Brain microvascular endothelial cell (primary cell): Measurements from ENCODE around the gene USP9X.
A peak's percentile ranks its signal among the peaks of the same experiment; 100 is the strongest.
"Not testable (repeated sequence)": the region's sequence is repeated elsewhere in the genome, so short reads cannot be mapped to it uniquely, and the experiment has no call there.

Experiments
- DNase-seq: peaks from one replicate; pipeline ENCODE4 v3.0.0-alpha.2; 2020
- H3K27ac ChIP-seq: fragments of 250-450 bp; sonication (Bioruptor Pico); 2 replicates; pipeline ENCODE4 v1.5.1; 2020; ENCODE audit warnings: mild to moderate bottlenecking, moderate library complexity
- H3K27me3 ChIP-seq: fragments of 250-450 bp; sonication (Bioruptor Pico); replicated peaks from 2 replicates; pipeline ENCODE4 v1.5.1; 2020; ENCODE audit warnings: mild to moderate bottlenecking
- H3K36me3 ChIP-seq: fragments of 250-450 bp; sonication (Bioruptor Pico); replicated peaks from 2 replicates; pipeline ENCODE4 v1.5.1; 2020; ENCODE audit warnings: mild to moderate bottlenecking
- H3K4me3 ChIP-seq: 2 replicates; pipeline ENCODE4 v1.5.1; 2011; ENCODE audit warnings: low read depth, mild to moderate bottlenecking, control low read depth, low read length, moderate library complexity
- in situ Hi-C: cut with HindIII; loops from 2 replicates; pipeline ENCODE4 v1.10.0; 2017; ENCODE audit warnings: low sequenced_read_pairs, low pct_ligation_motif_present
- TF ChIP-seq, protein P1 (sequence below): IDR thresholded peaks from 2 replicates; pipeline ENCODE4 v1.5.1; 2011; ENCODE audit warnings: low read depth, mild to moderate bottlenecking, moderate library complexity, low read length, control low read depth, inconsistent platforms; ENCODE audit errors: missing control alignments

USP9X gene

GRCh38 chrX:41265615-41266014 is 180.4 kb downstream of the USP9X start:
- Histone ChIP-seq H3K27ac (no peak overlapping the region), H3K36me3 (no peaks in the 10 kb centered on the region), H3K27me3 (no peaks in the 10 kb centered on the region), H3K4me3 (no peak overlapping the region)
- in situ Hi-C loops = no loop called here
- TF ChIP-seq, protein P1, sequence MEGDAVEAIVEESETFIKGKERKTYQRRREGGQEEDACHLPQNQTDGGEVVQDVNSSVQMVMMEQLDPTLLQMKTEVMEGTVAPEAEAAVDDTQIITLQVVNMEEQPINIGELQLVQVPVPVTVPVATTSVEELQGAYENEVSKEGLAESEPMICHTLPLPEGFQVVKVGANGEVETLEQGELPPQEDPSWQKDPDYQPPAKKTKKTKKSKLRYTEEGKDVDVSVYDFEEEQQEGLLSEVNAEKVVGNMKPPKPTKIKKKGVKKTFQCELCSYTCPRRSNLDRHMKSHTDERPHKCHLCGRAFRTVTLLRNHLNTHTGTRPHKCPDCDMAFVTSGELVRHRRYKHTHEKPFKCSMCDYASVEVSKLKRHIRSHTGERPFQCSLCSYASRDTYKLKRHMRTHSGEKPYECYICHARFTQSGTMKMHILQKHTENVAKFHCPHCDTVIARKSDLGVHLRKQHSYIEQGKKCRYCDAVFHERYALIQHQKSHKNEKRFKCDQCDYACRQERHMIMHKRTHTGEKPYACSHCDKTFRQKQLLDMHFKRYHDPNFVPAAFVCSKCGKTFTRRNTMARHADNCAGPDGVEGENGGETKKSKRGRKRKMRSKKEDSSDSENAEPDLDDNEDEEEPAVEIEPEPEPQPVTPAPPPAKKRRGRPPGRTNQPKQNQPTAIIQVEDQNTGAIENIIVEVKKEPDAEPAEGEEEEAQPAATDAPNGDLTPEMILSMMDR = no peak
- DNase-seq = peak; percentile 53

DNA sequence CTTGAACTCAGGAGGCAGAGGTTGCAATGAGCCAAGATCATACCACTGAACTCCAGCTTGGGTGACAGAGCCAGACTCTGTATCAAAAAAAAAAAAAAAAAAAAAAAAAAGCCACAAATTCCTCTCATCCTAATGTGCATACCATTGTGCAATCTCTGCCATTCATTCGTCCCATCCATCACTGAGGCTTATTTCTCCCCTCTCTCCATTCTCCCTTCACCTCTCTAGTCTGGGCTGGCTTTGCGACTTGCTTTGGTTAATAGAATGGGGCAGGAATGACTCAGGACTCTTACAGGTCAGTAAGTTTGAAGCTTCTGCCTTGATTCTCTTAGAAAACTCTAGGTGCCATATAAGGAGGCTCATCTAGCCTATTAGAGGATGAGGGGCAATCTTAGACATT is 188.4 kb downstream of the USP9X start:
- in situ Hi-C loops = no loop called here

DNA sequence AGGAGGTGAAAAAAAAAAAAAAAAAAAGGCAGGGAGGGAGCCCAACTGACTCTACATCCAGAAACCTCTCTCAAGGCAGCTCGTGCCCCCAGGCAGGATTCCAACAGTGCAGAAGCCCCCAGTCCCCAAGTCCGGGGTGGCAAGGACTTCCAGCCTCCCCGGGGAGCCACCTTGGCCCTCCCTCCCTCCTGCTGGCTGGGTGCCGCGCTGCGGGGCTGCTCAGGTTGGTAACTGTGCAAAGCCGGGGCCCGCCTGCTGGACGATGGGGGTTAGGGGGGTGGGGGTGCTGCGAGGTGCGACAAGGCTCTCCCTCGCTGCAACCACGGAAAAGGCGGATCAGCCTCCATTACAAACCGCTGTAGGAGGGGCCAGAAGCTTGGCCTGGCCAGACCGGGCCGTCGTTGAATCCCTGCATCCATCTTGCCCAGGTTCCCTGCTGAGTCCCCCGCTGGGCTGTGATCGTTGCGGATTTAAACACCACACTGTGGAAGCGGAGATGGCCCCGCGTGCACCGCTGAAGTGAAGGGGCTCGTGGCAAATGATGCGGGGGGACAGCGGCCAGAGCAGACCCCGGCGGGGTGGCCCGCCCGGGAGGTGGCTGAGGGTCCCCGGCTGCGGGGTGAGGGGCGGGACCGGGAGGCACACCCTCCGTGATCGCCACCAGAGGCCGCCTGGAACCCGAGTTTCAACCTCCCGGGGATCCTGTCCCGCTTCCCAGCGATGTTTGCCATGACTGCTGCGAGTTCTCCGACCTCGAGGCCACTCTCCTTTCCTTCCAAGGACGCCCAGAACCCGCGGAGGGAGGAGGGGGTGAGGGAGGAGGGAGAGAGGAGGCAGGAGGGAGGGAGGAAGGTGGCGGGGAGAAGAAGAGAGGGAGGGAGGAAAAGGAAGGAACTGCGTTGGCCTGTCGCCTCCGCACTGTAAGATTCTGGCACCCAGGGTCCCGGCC is 190.7 kb downstream of the USP9X start:
- Histone ChIP-seq H3K27ac (no peak overlapping the region), H3K27me3 (no peaks in the 10 kb centered on the region), H3K36me3 (no peaks in the 10 kb centered on the region), H3K4me3 (peak overlapping the region; percentile 63)
- TF ChIP-seq, protein P1 = peak; percentile 65
- peak; percentile 32 for DNase-seq
- in situ Hi-C loops = no loop called here

More for the DNA sequence above, 188.4 kb downstream of the USP9X start:
- H3K36me3 ChIP-seq = no peaks in the 10 kb centered on the region
- TF ChIP-seq, protein P1 = no peak
- no peaks in the 10 kb centered on the region for H3K27me3 ChIP-seq
- no peak for DNase-seq
- H3K4me3 ChIP-seq = no peak overlapping the region
- H3K27ac ChIP-seq = no peak overlapping the region

GRCh38 chrX:41276661-41277506 is 191.6 kb downstream of the USP9X start:
- no peak for DNase-seq
- no peaks in the 10 kb centered on the region for H3K36me3 ChIP-seq
- peak overlapping the region; percentile 63 for H3K4me3 ChIP-seq
- no peak overlapping the region for H3K27ac ChIP-seq
- TF ChIP-seq, protein P1 = no peak
- in situ Hi-C loops = no loop called here
- H3K27me3 ChIP-seq = no peaks in the 10 kb centered on the region

- H3K36me3 ChIP-seq, in situ Hi-C loops, H3K27me3 ChIP-seq, H3K4me3 ChIP-seq, H3K27ac ChIP-seq, DNase-seq: not testable (repeated sequence)
Observed at GRCh38 chrX:41282307-41282706, 197.1 kb downstream of the USP9X start.

DNA sequence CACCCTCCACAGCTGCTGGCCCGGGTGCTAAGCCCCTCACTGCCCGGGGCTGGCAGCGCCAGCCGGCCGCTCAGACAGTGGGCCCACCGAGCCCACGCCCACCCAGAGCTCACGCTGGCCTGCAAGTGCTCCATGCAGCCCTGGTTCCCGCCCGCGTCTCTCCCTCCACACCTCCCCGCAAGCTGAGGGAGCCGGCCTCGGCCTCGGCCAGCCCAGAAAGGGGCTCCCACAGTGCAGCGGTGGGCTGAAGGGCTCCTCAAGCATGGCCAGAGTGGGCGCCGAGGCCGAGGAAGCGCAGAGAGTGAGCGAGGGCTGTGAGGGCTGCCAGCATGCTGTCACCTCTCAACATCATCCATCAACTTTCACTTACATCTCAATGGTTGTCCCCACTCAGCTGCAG is 200.7 kb downstream of the USP9X start:
- H3K4me3 ChIP-seq, H3K36me3 ChIP-seq, in situ Hi-C loops, H3K27me3 ChIP-seq, H3K27ac ChIP-seq, DNase-seq: not testable (repeated sequence)
